Stimulated activated CD8-positive, alpha-beta memory T cell treated with anti-CD3 and anti-CD28 coated beads, Interleukin-2, amount 100 ng/mL, for 1 hour (primary cell): ENCODE results near the gene CALML6.

Source experiments
- DNase-seq, 2 donors: peaks; one replicate each; pipeline ENCODE4 v3.0.0-alpha.2; 2020; ENCODE audit warnings: low read depth in 2 of 2

Gene CALML6

DNA sequence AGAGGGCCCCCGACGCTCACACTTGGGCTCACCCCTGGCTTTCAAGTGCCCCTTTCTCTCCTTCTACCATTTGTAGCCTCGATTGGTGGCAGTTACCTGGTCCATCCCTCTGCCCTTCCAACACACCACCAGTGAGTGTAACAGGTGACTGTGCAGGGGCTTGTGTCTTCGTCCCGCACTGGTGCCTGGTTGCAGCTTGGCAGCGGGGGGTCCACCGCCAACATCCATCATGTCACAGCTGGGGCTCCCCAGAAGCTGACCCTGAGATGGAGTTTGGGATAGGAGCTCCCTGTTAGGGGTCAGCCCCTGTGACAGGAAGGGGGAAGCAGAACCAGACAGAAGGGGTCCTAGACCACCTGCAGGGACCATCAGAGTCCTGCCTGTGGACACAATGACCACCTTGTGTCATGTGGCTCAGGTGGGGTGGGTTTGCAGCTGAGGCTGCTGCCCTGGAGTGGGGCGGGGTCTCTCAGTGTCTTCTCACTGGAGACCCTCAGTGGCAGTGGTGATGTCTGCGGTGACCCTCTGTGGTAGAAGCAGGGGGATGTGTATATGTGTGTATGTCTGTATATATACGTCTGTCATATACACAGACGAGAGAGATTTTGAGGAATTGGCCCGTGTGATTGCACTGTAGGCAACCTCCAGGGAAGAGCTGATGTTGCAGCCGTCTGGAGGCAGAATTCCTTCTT is 3.6 kb upstream of the CALML6 start:
- no peak for DNase-seq

DNA sequence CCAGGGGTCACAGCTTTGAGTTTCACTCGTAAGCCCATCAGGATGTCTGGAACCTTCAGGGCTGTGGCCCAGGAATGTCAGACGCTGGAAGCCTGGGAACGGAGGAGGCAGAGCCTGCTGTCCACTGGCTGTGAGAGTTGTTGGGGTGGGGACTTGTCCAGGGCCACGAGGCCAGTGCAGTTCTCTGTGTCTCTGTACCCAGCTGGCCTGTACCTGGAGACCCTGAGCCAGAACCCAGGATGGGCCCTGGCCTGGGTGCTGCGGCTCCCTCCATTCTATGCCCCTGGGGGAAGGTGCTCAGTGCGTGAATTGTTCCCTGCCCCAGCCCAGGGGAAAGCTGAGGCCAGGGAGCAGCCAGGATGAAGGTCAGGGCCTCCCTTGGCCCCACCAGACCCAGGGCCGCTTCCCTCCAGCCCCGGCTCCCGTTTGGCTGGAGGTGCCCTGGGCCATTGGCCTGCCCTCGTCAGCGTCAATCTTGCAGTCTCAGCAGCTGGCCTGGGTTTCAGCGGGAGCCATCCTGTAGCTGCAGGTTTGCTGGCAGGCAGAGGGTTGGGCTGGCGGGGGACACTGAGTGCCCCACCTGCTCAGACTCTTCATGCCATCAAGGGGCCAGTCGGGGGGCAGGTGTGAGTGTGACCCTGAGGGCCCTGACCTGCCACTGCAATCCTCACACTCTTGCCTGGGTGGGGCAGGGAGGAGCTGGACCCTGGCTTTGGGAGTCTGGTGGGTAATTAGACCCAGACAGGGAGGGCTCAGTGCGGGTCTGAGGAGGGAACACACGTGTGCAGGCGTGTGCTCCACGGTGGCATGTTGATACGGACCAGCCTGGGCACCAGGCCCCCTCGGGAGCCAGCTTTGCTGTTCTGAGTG is 724 bp upstream of the CALML6 start:
- DNase-seq: no peak

DNA sequence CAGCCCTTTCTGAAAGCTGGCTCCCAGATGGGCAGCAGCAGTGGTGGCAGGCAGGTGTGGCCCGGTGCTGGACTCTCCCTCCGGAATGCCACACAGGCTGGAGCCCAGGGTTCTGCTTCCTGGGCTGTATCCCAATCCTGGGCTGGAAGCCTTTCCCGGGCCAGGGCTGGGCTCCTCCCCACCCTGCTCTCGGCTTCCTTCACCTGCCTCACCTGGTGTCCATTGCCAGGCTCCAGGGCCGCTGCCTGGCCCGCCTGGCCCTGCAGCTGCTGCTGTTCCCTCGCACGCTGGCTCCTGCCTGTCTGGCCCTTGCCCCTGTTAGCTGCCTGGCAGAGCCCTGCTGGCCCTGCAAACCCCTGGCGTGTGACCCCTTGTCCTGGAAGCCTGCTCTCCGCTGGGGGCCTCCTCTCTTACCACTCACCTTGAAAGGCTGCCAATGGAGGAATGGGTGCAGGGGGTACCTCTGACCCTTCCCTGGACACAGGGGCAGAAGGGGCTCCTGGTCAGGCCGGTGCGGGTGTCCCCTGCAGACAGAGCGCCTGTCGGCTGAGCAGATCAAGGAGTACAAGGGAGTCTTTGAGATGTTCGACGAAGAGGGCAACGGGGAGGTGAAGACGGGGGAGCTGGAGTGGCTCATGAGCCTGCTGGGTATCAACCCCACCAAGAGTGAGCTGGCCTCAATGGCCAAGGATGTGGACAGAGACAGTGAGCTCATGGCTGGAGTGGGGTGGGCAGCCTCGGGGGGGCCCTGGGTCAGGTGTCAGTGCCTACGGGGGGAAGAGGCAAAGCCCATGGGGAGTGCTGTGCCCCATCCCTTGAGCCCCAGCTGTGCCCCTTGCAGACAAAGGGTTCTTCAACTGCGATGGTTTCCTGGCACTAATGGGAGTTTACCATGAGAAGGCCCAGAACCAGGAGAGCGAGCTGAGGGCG is 1.1 kb downstream of the CALML6 start:
- no peak for DNase-seq

DNA sequence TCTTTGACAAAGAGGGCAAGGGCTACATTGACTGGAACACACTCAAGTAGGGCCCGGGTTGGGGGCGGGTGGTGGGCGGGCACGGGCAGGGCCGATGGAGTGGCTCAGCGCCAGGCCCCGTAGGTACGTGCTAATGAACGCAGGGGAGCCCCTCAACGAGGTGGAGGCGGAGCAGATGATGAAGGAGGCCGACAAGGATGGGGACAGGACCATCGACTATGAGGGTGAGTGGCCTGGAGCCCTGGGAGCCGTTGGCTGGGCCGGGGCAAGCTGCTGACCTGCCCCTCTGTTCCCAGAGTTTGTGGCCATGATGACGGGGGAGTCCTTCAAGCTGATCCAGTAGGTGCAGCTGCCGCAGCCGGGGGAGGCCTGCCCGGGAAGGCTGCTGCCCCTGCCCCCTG is 1.8 kb downstream of the CALML6 start:
- DNase-seq: no peak

DNA sequence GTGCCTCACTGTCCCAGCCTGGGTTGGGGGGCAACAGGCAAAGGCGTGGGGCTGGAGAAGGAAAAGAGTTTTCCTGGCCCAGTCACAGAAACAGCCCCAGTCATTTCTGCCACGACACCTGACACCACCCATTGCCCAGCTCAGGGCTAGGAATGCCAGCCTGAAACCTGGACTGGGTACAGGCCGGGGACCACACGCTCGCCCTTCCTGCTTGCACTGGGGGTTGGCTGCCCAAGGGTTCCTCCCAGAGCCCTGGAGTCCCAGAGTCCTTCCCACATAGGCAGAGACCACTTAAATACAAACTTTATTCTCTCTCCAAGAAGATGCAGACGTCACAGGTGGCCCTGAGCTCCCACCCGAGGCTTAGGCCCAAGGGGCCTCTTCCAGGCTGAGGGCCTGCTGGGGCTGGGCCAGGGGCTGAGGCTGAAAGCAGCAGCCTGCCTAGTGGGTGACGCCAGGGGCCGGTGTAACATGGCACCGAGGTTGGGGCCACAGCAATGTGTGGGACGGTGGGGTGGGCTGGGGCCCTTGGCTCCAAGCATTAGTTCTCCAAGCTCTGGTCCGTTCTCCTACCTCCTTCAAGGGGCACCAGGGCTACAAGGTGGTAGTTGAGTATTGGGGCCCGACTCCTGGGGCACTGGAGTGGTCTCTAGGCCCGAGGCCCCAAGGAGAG is 2.4 kb downstream of the CALML6 start:
- no peak for DNase-seq

DNA sequence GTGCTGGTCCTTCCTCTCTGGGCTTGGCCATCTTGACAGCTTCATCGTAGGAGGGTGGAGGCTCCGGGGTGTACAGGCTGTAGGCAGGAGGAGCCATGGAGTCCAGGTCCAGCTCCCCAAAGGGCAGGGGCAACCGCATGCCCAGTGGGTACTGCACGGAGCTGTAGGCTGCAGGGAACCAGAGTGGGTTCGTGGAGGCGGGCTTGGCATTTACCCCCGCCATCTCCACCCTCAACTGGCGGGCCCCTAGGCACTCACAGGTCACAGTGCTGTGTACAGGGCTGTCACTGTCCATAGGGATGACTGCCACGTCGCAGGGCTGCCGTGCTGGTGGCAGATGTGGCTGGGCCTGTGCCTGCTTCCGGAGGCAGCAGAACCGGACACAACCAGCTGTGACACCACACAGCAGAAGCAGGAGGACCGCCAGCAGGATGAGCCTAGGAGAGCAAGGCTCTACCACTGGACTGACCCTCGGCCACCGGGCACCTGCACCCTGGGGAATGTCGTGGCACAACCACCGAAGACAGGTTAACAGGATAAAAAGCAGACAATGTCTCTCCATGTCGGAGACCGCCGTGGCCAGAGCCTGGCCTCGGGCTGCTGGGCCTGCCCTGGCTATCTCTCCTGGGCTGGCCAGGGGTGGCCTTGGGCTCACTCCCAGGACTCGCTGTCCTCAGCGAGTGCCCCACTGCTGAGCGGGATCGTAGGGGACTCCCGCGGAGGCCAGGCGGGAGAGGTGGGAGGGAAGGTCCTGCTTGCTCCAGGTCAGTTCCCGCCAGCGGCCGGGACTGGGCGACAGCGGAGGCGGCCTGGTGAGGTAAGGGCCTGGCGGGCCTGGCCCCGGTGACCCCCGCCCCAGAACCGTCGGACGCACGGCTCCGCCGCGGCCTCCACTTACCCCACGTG is 3.2 kb downstream of the CALML6 start:
- no peak for DNase-seq

DNA sequence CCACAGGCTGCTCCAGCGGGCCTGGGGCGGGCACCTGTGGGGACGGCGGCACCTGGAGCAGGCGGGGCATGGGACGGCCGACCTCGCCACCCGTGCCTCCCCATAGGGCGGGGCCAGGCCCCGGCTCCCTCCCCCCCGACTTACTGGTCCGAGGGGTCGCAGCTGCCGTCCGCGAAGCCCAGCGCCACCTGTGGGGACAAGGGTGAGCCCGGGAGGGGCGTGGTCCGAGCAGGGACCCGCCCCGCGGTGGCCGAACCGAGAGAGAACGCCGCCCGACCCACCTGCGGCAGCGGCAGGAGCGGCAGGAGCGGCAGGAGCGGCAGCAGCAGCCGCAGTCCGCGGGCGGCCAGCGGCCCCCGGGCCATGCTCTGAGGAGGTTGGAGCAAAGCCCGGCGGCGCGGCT is 3.8 kb downstream of the CALML6 start, which contains the start of gene TMEM52:
TSS of gene TMEM52 (minus strand) at position 379 of the 403 bp plus-strand sequence. CDS start at position 365, 14 bp downstream.
- no peak for DNase-seq

DNA sequence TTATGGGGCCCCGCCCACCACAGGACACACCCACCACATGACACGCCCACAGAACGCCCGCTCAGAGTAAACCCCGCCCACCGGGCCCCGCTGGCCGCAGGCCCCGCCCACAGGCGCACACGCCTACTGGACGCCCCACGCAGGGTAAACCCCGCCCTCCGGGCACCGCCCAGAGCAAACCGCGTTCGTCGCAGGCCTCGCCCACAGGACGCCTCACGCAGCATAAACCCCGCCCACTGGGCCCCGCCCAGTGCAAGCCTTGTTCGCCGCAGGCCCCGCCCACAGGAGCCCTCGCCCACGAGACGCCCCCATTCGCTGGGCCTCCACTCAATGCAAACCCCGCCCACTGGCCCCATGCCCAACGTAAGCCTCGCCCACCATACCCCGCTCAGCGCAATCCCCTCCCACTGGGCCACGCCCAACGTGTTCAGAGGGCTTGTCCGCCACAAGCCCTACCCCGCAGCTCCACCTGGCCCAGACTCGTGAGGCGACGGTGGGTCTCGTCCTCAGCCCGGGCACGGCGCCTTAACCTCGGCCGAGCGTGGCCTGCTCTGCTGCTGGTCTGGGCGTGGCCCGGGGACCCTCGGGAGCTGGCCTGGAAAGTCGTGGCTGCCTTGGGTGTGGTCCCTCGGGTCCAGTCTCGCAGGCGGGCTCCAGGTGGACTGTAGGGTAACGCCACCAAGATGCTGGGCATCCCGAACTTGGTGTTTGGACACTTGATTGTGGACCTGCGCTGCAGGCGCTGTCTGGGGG is 4.4 kb downstream of the CALML6 start:
- peak; percentile 97 to 99 for DNase-seq

DNA sequence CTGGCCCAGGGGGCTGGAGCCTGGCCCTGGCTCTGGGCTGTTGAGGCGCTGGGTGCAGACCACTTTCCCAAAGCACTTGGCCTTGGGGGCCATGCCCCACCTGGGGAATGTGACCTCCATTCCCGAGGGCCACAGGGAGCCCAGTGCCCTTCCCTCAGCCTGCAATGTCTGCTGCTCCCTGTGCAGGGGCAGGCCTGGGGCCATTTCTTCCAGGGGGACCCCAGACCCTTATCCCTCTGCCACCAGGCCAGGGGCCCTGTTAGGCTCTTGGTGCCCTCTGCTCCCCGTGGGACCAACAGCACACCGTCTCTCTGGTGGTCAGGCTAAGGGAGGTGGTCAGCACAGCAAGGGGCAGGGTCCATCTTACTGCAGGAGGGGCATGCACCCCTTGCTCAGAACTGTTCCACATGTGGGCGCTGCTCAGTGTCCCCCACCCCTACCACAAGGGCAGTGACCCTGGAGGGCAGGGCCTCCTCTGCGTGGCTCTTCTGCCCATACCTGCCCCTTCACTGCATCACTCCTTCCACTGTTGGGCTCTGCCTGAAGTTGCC is 5.1 kb downstream of the CALML6 start:
- no peak for DNase-seq

DNA sequence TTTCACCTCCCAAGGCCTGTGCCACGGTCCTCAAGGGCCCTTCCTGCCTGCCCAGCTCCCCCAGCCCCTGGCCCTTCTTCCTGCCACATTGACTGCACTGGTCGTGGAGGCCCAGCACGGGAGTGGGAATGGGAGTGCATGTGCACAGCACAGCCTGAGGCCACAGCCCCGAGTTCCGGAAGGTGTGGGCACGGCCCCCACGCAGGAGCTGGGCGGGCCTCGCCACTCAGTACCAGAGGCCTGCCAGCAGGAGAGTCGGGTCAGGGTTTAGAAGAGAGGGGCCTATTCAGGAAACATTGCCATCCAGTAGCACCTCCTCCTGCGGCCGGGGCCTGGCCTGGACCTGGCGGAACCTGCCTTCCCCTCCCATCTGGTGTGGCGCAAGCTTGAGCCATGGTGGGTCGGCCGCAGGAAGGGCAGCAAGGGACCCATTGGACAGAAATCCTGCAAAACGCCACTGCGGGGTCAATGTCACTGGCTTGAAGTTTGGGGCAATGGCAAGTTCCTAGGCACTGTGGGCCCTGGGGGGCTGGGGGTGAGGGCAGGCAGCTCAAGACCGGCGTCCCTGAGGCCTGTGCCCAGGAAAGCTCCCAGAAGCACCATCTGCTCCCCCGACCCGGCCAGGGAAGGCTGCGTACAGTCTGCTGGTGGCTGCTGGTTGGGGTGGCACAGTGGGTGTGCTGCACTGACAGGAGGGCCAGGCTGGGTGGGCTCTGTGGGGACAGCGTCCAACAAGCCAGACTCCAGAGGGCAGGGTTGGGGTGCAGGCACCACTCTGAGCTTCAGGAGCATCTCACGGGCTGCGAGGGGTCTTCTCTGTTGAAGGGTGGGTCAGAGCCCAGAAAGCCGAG is 5.8 kb downstream of the CALML6 start:
- DNase-seq: no peak

DNA sequence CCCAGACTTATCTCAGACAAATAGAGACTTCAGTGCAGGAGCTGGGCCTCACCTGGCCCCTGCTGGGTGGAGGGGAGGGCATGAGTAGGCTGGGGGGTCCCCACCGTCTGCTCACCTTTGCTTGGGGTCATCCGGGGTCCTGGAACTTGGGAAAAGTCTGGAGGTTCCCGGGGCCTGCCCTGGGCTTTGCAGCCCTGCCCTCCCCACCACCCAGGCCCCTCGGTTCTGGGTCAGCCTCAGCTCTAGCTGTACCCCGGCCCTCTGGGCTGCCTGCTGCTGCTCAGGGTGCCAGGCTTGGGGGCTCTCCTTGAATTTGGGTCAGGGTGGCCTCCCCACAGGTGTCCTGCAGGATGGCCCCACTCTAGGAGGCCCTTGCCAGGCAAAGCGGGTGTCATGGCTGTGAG is 6.4 kb downstream of the CALML6 start:
- no peak for DNase-seq

DNA sequence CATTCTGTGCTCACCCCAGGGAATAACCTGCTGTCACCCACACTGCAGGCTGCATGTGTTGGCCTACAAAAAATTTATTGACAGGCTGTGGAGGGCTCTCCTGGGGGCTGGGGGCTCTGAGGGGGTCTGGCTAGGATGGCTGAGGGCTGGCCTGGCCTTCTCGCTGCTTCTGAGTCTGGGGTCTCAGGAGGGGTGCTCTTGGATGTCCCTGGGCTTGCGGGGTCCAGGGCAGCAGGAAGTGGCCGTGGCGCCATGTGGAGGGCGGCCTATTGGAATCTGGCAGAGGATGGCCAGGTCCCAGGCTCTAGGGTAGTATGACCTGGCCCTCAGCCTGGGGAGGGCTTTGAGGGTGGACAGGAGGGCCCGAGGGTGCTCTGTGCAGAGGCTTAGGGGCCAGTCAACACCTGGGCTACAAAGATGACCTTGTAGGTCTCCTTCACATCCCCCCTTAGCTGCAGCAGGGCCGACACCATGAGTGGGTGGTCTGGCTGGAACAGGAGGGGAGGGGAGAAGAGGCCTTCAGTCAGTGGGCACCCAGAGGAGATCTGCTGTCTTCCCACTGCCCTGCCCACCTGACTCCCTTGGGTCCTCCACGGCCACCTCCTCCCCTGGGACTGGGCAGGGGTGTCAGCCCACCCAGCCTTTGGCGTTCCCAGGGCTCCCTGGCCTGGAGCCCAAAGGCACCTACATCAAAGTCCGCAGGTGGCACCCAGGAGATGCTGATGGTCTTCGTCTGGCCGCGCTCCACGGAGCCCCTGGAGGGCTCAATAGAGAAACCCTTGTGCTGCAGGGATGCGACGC is 7.0 kb downstream of the CALML6 start:
- no peak for DNase-seq

DNA sequence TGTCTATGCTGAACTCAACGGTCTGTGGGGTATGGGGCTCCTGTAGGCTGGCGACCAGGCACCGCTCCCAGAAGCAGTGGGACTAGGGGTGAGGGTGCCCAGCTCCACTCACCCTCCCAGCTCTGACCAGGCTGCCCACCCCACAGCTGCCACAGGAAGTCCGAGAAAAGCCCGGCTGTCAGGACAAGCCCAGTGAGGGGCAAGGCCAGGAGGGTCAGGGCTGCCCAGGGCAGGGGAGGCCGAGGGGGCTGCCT is 7.6 kb downstream of the CALML6 start:
- no peak for DNase-seq

DNA sequence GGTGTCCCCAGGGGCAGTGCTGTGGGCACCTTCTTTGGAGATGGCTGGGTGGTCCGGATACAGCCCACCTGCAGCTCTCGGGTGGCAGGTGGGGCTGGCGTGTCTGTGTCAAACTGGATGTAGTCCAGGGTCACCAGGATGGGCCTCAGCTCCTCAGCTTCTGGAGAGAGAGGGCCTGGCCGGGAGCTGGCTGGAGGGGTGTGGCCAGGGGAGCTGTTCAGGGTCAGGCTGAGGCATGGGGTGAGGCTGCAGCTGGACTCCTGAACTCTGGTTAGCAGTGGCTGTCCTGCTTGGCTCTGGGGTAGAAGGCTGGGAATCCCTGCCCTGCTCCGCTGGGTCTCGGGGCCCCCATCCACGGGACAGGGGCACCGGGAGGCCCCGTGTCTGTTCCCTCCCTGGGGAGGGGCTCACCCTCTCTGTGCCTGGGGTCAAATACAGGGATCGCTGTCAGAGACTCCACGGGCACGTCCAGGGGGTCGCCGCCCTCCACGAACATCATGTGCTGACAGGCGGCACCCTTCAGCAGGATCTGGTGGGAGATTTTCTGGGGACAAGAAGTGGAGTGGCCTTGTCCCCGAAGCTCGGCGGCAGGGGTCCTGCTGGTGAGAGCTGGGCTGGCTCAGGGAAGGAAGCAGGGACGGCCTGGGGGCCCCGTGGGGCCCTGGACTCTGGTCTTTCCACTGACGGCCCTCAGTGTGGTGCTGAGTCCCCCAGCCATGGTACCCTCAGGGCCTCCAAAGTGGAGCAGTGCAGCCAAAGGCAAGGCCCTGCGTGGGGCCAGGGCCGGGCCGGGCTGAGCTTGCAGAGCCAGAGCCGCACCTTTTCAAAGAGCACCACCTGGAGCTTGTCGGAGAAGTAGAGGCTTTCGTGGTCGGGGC is 8.1 kb downstream of the CALML6 start:
- no peak for DNase-seq

DNA sequence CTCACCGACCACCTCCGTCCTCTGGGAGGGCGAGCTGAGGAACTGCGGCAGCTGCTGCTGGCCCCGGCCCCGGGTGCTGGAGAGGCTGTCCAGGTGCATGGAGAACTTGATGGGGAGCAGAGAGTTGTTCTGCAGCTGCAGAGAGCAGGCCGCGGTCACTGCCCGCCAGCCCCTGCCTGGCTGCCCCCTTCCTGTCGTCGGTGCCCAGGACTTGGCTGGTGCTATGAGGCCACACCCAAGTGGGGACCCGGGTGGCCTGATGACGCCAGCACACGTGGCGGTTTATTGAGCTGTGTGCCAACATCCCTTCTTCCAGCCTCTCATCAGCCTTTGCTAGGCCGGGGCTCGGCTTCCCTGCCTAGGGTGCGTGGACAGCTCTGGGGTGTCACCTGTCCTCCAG is 9.3 kb downstream of the CALML6 start:
- DNase-seq: no peak

DNA sequence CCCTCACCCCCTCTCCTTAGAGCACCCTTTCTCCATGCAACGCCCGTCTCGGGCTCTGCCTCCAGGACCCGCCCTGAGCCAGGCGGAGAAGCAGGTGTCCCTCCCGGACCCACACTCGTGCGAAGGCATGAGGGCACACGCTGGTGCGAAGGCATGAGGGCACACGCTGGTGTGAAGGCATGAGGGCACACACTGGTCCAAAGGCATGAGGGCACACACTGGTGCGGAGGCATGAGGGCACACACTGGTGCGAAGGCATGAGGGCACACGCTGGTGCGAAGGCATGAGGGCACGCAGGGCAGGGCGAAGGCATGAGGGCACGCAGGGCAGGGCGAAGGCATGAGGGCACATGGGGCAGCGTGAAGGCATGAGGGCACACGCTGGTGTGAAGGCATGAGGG is 9.8 kb downstream of the CALML6 start:
- no peak for DNase-seq
